Measurements from ENCODE around the gene MCTP2.
A peak's percentile ranks its signal among the peaks of the same experiment; 100 is the strongest.

MCTP2 gene

DNA sequence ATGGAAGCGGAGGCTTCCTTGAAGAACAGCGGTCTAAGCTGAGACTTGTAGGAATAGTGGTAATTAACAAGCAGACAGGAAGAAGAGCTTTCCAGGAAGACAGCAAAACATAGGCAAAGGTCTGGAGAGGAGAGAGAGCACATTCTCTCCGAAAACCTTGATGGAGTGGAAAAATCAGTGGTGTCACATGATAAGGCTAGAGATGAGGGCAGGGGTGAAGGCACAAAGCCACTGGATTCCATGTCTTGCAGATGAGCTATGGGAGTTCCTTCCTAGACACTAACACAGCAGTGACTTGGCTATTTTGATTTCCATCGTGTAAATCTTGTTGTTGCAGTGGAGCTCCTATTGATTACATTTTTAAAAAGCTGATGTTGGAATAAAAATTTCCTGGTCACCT lies 132.0 kb downstream of the MCTP2 start:
- no peak for DNase-seq

DNA sequence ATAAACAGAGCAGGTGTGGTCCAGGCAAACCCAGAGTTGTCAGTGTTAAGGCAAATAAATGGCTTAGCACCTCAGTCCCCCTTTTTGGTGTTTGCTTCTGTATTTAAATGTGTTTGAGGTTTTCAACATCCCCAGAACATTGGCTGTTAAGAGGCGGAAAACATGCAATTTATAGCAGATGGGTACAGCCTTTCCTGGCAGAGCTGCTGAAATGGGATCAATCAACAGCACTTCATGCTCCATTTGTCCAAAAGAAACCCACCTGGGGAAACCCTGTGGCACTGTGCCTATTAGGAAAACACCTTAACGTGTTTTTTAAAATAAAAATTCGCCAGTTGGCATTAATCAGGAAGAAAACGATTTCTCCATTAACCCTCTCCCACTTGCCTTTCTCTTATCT lies 135.4 kb downstream of the MCTP2 start:
- no peak for DNase-seq

DNA sequence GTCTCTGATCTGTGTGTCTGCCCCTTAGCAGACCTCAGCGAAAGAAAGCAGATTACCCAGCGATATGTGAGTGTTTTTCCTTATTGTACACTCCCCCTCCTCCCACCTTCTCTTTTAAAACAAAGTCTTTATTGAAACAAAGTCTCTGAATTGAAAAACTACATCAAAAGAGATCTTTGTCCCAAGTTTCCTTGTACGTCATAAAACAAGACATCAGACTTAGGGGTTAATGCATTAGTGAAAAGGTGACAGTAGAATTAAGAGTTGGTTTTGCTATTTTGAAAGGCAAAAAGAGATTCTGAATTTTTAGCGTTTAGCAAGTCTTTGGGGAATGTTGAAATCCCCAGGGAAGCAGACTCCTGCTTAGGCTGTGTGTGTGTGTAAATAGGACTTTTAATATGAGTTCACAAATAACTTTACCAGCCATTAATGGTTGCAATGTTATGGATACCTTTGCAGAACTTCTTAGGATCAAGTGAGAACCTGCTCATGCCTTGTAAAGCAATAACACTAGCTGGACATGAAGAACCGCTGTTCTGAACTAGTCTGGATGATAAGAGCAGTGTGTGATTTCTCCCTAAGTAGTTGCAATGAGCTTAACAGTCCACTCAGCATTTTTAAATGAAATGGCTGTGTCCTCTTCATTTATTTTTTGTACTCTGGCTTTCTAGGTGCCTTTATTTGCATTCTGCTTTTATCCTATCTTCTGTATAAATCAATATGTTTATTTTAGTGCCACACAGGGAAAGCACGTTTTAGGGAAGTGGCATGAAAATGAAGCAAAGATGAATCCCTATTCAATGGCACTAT lies 136.6 kb downstream of the MCTP2 start:
- no peak for DNase-seq

DNA sequence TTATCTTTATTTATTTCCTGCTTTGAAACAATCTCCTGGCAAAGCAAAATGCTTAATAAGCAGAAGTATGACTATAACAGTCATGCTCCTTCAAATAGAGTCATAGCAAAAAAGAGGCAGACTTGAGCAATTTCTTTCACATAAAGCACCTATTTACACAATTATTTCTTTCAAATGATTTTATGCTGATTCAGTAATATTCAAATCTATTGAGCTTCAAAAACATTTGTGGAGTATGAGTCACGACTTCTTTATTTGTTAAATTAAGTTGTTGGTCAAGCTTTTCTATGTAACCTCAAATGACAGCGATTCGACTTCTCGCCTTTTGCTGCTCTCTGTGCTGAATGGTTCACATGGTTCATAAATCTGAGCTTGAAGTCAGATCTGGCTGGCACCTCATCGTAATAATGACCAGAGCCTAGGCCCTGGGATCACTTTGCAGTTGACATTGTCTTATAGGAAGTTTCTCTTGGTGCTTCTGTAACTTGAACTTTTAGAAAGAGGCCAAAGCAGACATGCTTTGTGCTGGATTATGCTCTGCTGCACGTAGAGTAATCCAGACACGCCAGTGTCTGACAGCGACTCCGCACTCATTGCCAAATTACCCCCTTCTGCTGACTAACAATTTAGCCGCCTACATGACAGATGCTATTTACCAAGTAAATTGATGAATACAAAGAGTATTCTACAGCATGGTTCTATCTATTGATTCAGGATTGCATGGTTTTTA lies 139.0 kb downstream of the MCTP2 start:
- DNase-seq, result no peak

DNA sequence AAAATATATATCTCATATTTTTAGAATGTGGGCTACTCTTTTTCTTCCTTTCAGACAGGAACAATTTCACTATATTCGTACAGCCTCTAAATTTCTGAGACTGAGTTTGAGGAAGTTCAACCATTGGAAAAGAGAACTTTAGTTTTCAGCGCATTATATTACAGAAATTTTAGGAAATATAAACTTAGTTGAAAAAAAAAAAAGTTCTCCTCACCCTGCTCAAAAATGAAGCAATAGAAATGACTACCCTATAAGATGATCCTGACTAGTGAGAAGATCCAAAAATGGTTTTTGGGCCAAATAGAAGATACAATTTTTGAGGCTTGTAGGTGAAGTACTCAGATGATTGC lies 139.6 kb downstream of the MCTP2 start:
- no peak for DNase-seq

DNA sequence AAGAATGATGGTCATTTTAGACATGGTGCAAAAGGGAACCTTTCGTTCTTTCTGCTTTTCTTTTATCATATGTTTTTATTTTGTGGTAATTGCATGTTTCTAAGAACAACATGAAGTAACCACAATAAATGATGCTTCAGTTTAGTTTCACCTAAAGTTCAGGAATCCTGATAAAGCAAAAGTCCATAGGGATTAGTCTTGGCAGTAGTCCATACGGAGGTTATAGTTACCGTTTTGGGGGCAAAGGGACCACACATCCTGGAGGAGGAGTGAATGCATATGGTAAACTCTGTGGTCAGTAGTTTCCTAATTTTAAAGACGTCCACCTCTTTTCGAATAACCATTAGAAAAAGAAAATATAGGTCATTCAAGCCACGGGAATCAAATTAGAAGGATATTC lies 141.5 kb downstream of the MCTP2 start:
- no peak for DNase-seq

DNA sequence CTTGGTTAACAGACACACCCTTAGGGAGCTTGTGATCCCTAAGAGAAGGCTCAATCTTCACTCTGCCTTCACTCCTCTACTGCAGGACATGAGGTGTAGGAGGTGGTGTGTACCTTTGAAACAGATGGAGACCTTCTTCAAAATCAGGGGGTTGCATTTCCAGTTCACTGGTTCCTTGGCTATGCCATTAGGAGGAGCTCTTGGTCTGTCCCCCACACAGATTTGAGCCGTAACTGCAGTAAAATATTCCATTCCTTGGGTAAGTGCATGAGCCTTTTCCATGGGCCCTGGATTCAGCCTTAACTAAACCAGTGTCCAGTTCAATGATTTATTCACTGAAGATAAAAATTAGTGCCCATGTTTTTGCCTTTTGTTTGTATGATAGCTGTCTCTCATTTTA lies 144.6 kb downstream of the MCTP2 start:
- DNase-seq, result peak; percentile 1

DNA sequence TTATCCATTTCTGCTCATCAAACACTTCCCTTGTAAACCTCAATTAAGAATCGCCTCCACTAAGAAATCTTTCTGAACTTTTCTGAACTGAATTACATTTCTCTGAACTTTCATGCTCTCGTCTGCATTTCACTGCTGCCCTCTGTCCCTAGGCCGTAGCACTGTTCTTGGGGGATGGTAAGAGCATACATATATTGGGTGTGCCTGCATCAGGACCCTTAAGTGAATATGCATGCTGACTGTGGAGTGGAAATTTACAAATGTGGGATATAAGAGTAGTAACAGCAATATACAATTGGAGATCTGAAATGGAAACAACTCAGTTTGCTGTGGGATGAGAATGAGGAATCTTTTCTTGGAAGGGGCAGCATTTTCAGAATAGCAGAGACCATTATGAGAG lies 148.6 kb downstream of the MCTP2 start:
- no peak for DNase-seq

DNA sequence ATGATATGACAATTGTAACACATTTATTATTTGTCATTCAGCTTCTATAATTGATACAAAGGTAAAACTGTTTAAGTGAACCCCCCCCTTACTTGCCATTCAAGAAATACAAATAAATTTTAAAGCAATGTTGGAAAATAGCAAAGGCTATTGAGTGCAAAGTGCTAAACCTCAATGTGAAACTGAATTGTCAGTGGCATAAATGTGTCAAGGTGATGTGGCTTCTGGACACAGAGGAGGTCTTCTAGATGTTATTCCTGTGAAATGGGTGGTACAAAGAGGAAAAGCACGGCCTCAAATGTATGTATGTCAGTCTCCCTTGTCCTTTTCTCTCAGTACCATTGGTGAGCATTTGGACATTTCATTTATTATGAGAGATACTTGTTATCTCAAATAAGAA lies 149.4 kb downstream of the MCTP2 start:
- DNase-seq, result no peak

DNA sequence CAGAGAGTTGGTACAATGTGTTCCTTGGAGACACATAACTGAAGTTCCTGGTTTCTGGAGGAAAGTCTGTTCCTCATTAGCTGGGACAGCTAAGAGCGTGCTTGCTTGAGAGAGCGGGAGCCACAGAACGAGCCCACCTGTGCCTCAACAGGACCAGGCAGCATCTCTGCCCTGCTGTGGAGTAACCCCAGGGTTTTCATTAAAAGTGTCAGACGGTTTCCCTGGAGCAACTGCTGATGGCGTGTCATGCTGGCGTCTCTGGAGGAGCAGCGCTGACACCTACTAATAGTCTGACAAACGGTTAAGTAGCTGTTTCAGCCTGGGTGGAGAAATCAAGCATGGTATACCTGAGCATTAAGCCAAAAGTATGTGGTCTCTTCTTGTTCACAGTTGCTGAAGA lies 150.0 kb downstream of the MCTP2 start:
- DNase-seq, result no peak

DNA sequence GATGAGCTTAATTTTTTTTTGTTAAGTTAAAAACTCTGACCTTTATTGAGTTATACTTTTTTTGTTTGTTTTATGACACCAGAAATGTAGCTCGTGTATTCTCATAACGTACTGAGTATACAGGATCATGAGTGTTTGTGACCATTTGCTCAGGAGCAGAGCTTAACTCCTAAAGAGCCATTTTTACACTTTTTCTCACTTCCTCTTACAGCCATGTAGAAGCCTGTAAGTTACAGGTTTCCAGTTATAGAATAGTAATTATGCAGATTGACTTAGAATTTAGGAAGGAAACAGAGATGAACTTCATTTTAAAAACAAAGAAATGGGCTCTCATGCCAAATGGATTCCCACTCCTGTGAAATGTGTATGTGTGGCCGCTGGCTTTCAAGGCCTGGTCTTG lies 151.7 kb downstream of the MCTP2 start:
- DNase-seq, result no peak

DNA sequence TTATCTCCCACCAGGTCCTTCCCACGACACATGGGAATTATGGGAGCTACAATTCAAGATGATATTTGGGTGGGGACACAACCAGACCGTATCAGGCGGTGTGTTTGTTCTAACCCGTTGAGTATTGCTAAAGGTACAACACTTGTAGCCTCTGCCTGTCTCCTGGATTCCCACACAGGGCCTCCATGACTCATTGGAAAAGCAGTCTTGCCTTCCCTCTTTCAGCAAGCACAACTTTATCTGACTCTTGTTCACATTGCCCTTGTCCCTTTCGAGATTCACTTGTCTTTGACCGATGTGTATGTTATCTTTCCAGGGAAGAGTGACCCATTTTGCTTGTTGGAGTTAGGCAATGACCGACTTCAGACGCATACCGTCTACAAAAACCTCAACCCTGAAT lies 152.3 kb downstream of the MCTP2 start:
- no peak for DNase-seq

DNA sequence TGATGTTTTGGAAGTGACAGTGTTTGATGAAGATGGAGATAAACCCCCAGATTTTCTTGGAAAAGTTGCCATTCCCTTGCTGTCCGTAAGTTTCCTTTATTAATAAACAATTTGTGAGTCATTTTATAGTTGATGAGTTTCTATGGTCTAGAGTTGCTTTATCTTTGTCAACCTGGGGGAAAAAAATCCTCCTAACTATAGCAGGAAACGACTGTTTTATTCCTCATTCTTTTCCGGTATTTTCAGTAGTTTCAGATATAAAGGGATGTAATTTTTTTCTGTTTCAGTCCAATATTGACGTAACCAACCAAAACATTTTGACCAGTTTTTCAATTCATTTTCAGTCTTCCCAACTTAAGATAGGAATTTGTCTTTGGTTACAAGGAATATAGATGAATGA lies 154.1 kb downstream of the MCTP2 start:
- no peak for DNase-seq

DNA sequence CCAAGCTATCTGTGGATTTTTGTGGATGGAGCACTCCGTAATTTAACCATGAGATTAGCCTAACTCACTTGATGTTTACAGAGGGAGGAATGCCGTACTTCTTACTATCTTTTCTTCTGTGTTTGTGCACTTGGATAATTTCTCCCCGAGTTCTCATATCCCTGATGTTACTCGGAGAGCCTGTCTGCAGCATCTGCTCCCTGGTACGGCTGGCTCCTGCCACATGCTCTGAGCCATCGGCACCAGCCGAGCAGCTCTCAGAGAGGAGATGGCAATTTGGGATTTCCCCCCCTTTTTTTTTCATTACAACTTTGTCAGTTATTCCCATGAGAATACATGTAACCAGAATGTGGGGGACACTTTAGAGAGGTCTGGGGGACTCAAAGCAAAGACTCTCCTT lies 155.0 kb downstream of the MCTP2 start:
- no peak for DNase-seq

DNA sequence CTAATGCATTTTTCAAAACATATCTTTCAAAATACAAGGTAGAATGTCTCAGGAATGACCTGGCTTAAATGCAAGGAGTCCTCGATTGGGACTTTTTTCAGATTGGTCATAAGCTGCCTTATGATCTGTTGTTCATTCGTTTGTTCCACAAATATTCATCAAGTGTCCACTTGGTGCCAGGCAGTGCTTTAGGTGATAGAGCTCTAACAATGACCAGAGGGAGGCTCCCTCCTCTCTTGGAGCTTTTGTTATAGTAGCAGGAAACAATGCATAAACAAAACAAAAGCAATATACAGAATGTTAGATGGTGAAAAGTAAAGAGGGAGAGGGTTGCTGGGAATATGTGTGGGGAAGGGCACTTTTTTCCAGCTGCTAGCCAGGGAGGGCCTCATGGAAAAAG lies 156.1 kb downstream of the MCTP2 start:
- DNase-seq, result no peak

DNA sequence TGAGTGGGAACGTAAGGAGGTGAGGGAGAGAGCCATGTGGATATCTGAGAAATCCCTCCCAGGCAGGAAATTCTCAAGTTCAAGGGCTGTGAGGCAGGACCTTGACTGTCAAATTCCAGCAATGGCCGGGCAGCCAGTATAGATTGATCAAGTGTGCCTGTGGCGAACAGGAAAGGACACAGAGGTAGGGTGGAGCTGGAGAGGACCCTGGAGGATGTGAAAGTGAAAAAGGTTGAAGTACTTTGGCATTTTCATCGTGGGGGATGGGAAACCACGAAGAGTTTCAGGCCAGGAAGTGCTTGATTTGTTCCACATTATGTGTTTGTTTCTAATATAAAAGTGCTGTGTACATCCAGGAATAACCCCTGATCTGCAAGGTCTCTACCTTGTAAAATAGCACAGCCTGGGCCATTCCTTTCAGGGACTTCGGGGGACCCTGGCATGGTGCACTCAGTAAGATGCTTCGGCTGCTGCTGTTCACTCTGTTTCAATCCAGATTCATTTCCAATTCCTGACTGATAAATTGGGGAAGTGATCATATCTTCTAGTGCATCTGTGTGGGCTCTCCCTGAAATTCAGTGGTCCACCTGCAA lies 156.6 kb downstream of the MCTP2 start:
- no peak for DNase-seq

DNA sequence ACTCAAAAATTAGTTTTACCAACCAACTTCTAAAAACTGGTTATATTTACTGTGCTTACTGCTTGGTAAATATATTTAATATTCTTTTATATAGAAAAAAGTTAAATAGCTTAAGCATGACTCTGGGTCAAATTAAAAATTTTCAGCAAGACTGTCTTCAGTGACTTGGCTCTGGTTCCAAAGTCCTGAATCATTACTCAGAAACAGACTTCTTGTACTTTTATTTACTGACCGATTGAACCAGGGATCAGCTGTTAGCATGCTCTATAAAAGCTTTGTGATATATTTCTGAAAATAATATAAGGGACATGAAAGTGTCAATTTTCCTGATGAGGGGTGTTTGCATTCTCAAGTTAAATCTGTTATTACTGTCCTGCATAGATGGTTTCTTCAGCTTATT lies 164.3 kb downstream of the MCTP2 start:
- DNase-seq, result no peak

DNA sequence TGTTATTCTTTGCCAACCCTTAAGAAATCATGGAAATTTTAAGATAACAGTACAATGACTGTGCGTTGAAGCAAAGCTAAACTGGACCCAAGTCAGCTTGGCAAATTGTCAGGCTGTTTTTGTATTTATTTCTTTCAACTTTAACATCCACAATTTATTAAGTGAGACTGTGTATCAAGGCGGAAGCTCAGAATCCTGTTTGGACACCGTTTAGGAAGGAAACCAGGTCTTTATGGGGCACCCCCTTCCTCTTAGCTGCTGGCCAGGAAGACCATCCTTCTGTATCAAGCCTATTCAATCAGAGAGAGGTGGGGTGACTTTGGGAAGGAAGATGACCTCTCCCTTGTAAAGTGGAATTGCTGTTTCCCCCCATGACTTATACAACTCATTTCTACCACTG lies 166.0 kb downstream of the MCTP2 start:
- no peak for DNase-seq

DNA sequence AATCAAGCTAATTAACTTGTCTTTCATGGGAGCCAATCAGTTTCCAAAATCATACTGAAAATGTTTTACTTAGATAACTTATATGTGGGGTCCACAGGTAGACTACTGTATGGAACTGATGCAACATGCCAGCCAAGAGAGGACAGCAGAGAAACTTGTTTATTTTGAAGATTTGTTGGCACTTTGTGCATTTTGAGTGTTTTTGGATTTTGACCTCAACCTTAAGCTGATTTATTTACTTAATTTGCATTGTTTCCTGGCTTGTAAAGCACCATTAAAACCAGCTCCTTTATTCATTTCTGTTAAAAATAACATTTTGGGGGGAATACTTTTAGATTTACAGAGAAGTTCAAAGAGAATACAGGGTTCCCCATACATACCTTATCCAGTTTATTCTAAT lies 166.6 kb downstream of the MCTP2 start:
- no peak for DNase-seq

DNA sequence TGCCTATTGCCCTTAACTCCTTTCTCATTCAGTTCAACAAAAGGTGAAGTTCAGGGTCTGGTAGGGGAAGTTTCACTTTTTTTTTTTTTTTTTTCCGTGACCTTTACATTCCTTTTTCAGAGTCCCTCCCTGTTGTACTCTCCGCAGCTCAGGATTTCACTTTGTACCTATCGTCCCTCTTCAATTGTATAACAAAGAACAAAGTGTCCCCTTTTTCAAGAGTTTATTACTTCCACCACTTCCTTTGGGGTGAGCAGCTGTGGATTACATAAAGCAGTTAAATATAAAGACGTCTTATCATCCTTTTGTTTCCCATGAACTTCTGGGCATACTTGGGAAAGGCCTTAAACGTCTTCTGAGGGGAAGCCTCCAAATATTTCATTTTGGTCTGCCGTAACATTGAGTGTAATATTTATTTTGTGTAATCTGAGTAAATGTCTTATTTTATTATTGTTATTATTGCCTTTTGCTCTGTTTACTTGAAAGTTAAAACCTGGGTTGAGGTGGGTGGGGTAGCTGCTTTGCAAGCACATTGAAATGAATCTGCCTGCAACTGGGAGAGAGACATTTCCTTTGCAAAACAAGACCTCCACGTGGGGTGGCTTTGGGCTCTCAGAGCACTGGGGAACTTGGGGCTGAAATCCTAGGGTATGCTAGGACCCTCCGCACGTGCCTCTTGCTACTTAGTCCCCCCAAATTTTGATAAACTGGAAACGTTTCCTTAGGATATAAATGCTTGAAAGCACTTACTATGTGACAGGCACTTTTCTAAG lies 169.4 kb downstream of the MCTP2 start:
- DNase-seq, result no peak

DNA sequence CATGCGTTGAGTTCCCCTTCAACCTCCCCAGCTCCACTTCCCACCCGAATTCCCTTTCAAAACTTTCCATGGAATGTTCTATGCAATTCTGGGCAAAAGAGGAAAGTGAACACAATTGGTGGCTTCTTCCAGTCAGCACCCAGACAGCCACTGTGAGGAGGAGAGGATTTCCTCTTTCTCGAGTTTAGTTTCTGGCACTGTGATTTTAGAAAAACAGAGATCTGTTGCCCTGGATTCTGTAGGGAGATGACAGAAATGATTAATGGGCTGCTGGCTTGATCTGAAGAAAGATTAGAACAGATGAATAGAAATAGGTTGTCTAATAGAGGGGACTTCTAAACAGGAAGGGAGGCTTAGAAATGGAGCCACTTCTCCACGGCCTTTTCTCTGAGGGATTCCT lies 172.0 kb downstream of the MCTP2 start:
- DNase-seq, result no peak

DNA sequence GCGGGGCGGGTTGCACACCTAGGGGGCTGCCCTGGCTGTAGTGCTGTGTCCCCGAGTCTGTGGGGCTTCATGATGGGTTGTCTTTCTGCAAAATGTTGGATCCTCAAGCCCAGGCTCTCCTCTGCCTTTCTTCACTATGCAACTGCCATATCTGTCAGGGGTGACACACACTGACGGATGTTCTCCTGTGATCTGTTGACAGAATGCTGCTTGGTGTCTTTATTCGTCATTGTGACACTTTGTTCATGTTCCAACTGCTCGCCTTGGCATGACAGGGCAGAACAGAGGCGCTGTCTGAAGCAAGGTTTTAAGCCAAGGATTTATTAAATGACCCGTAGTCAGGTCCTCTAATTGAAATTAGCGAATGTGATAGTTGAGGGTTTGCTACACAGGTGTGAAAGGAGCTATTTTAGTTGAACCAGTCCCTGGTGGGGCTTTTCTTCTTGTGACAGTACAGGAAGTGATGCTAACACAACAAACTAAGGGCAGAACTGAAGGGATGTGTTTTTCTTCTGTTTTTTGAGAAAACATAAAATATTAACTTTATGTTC lies 173.4 kb downstream of the MCTP2 start:
- DNase-seq, result no peak

DNA sequence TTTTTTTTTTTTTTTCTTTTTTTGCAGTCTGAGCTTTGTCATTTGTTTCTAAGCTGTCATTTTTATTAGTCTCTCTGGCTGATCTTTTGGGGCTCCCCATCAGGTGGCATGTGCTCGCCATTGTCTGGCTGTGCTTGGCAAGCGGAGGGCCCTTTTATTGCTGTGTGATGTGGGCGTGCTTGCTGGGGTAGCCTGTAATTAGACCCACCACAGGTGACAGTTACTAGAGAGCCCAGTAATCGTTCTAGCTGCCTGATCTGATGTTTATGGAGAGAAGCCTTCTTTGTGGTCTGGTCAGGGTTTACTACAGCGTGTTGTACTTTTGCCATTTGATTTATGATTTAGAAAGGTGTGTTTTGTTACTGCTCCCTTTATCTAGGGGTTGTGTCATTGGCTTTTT lies 179.9 kb downstream of the MCTP2 start:
- peak; percentile 90 for DNase-seq
